SJCRH30 (cell line): ENCODE data around the gene TBC1D1. TPM values are rescaled to one million over a fixed set of nuclear protein-coding genes. Genes with fewer than 3 reads are reported as not detected.

Source experiments
- DNase-seq, 2 experiments: peaks; one replicate each; pipeline ENCODE4 v3.0.0-alpha.2; 2015 to 2020
- H3K27ac ChIP-seq: fragments of 250-450 bp; sonication (Bioruptor Pico); 2 replicates; pipeline ENCODE4 v1.5.1; 2020; ENCODE audit warnings: mild to moderate bottlenecking, moderate library complexity
- H3K27me3 ChIP-seq: fragments of 250-450 bp; sonication (Bioruptor Pico); 2 replicates; pipeline ENCODE4 v1.5.1; 2020; ENCODE audit warnings: mild to moderate bottlenecking, moderate library complexity
- H3K36me3 ChIP-seq: fragments of 250-450 bp; sonication (Bioruptor Pico); 2 replicates; pipeline ENCODE4 v1.5.1; 2020; ENCODE audit warnings: mild to moderate bottlenecking, moderate library complexity
- H3K4me1 ChIP-seq: fragments of 250-450 bp; sonication (Bioruptor Pico); 2 replicates; pipeline ENCODE4 v1.5.1; 2020; ENCODE audit warnings: mild to moderate bottlenecking, moderate library complexity
- H3K4me3 ChIP-seq: fragments of 250-450 bp; sonication (Bioruptor Pico); 2 replicates; pipeline ENCODE4 v1.5.1; 2020; ENCODE audit warnings: mild to moderate bottlenecking, moderate library complexity
- H3K9me3 ChIP-seq: fragments of 250-450 bp; sonication (Bioruptor Pico); replicated peaks from 2 replicates; pipeline ENCODE4 v1.5.1; 2020; ENCODE audit warnings: mild to moderate bottlenecking, moderate library complexity
- total RNA-seq: library from RNA; depleted of rRNA; stranded (reverse); fragments of >200 nt; shearing (Covaris generic); gene quantifications from 2 replicates; pipeline ENCODE4 v1.2.3, GENCODE V29; 2014

The TBC1D1 gene
- total RNA-seq, 1 experiment from 2014 or later = 91.1 TPM

GRCh38 chr4:37879365-37879764, 11.5 kb upstream of the TBC1D1 start:
- no peak for DNase-seq
- no peaks in the 10 kb centered on the region for H3K9me3 ChIP-seq
- H3K4me3 ChIP-seq = no peak overlapping the region
- H3K4me1 ChIP-seq = no peaks in the 10 kb centered on the region
- H3K27ac ChIP-seq = no peak overlapping the region
- H3K27me3 ChIP-seq = no peaks in the 10 kb centered on the region
- H3K36me3 ChIP-seq = no peaks in the 10 kb centered on the region

- Histone ChIP-seq H3K27ac (no peak overlapping the region), H3K9me3 (no peaks in the 10 kb centered on the region), H3K36me3 (no peaks in the 10 kb centered on the region), H3K4me1 (no peaks in the 10 kb centered on the region), H3K27me3 (no peaks in the 10 kb centered on the region), H3K4me3 (no peak overlapping the region)
- no peak for DNase-seq
These were observed 9.1 kb upstream of the TBC1D1 start for GRCh38 chr4:37881811-37882210.

- no peak overlapping the region for H3K4me3 ChIP-seq
- no peak overlapping the region for H3K27ac ChIP-seq
- H3K36me3 ChIP-seq = no peaks in the 10 kb centered on the region
- no peak for DNase-seq
- no peaks in the 10 kb centered on the region for H3K4me1 ChIP-seq
- H3K27me3 ChIP-seq = no peaks in the 10 kb centered on the region
- H3K9me3 ChIP-seq = no peaks in the 10 kb centered on the region
These were observed 8.1 kb upstream of the TBC1D1 start for GRCh38 chr4:37882665-37883296.

GRCh38 chr4:37884855-37885487, 5.9 kb upstream of the TBC1D1 start:
- H3K4me3 ChIP-seq = no peak overlapping the region
- no peaks in the 10 kb centered on the region for H3K4me1 ChIP-seq
- no peaks in the 10 kb centered on the region for H3K9me3 ChIP-seq
- DNase-seq = no peak
- no peaks in the 10 kb centered on the region for H3K36me3 ChIP-seq
- H3K27me3 ChIP-seq = peaks cover 7% of the 10 kb centered on the region
- H3K27ac ChIP-seq = no peak overlapping the region

- no peak for DNase-seq
- H3K36me3 ChIP-seq = no peaks in the 10 kb centered on the region
- no peaks in the 10 kb centered on the region for H3K9me3 ChIP-seq
- H3K4me1 ChIP-seq = peaks cover 3% of the 10 kb centered on the region; the same call in 1 of the 2 replicates
- peaks cover 12% of the 10 kb centered on the region for H3K27me3 ChIP-seq
- no peak overlapping the region for H3K4me3 ChIP-seq
- H3K27ac ChIP-seq = no peak overlapping the region
These were observed 5.4 kb upstream of the TBC1D1 start for GRCh38 chr4:37885496-37885895.

GRCh38 chr4:37889849-37890800, 759 bp upstream of the TBC1D1 start:
- DNase-seq = no peak
- Histone ChIP-seq H3K27ac (no peak overlapping the region), H3K9me3 (no peaks in the 10 kb centered on the region), H3K4me3 (peak overlapping the region; percentile 64), H3K4me1 (peaks cover 3% of the 10 kb centered on the region; the same call in 1 of the 2 replicates), H3K27me3 (peaks cover 13% of the 10 kb centered on the region), H3K36me3 (no peaks in the 10 kb centered on the region)

- peaks cover 13% of the 10 kb centered on the region for H3K27me3 ChIP-seq
- peak overlapping the region; percentile 64 for H3K4me3 ChIP-seq
- DNase-seq = peak in 1 of 2 experiments; percentile 34
These were observed 626 bp downstream of the TBC1D1 start for GRCh38 chr4:37891260-37892159.

GRCh38 chr4:37892641-37893040, 1.8 kb downstream of the TBC1D1 start:
- Histone ChIP-seq H3K9me3 (no peaks in the 10 kb centered on the region), H3K36me3 (no peaks in the 10 kb centered on the region), H3K27ac (no peak overlapping the region), H3K4me1 (peaks cover 3% of the 10 kb centered on the region; the same call in 1 of the 2 replicates), H3K27me3 (peaks cover 13% of the 10 kb centered on the region), H3K4me3 (no peak overlapping the region)
- no peak for DNase-seq

More at GRCh38 chr4:37891260-37892159, 626 bp downstream of the TBC1D1 start:
- Histone ChIP-seq H3K9me3 (no peaks in the 10 kb centered on the region), H3K27ac (no peak overlapping the region), H3K4me1 (peaks cover 3% of the 10 kb centered on the region; the same call in 1 of the 2 replicates), H3K36me3 (no peaks in the 10 kb centered on the region)

GRCh38 chr4:37893164-37893563, 2.3 kb downstream of the TBC1D1 start:
- Histone ChIP-seq H3K27me3 (peaks cover 13% of the 10 kb centered on the region), H3K4me3 (no peak overlapping the region), H3K36me3 (no peaks in the 10 kb centered on the region), H3K9me3 (no peaks in the 10 kb centered on the region), H3K27ac (no peak overlapping the region), H3K4me1 (peaks cover 3% of the 10 kb centered on the region; the same call in 1 of the 2 replicates)
- no peak for DNase-seq

GRCh38 chr4:37895271-37895670, 4.4 kb downstream of the TBC1D1 start:
- peaks cover 2% of the 10 kb centered on the region; the same call in 1 of the 2 replicates for H3K4me1 ChIP-seq
- DNase-seq = no peak
- H3K9me3 ChIP-seq = no peaks in the 10 kb centered on the region
- no peak overlapping the region for H3K4me3 ChIP-seq
- no peaks in the 10 kb centered on the region for H3K36me3 ChIP-seq
- H3K27ac ChIP-seq = no peak overlapping the region
- H3K27me3 ChIP-seq = peaks cover 3% of the 10 kb centered on the region

- no peaks in the 10 kb centered on the region for H3K36me3 ChIP-seq
- H3K4me1 ChIP-seq = no peaks in the 10 kb centered on the region
- H3K9me3 ChIP-seq = no peaks in the 10 kb centered on the region
- no peak overlapping the region for H3K4me3 ChIP-seq
- H3K27me3 ChIP-seq = no peaks in the 10 kb centered on the region
- no peak for DNase-seq
- H3K27ac ChIP-seq = no peak overlapping the region
These were observed 5.4 kb downstream of the TBC1D1 start for GRCh38 chr4:37896206-37896860.

- no peak overlapping the region for H3K27ac ChIP-seq
- no peaks in the 10 kb centered on the region for H3K4me1 ChIP-seq
- H3K27me3 ChIP-seq = 0 out of 2 replicates have a peak, but pooled peaks cover 6% of the 10 kb centered on the region
- H3K4me3 ChIP-seq = no peak overlapping the region
- DNase-seq = no peak
- H3K9me3 ChIP-seq = no peaks in the 10 kb centered on the region
- H3K36me3 ChIP-seq = no peaks in the 10 kb centered on the region
These were observed 11.3 kb downstream of the TBC1D1 start for GRCh38 chr4:37902212-37902611.

GRCh38 chr4:37902738-37903693, 12.1 kb downstream of the TBC1D1 start:
- Histone ChIP-seq H3K4me1 (no peaks in the 10 kb centered on the region), H3K27me3 (0 out of 2 replicates have a peak, but pooled peaks cover 6% of the 10 kb centered on the region), H3K9me3 (no peaks in the 10 kb centered on the region), H3K27ac (no peak overlapping the region), H3K4me3 (no peak overlapping the region), H3K36me3 (no peaks in the 10 kb centered on the region)
- DNase-seq = no peak
